ENCODE measurements around the gene ILF2.
"Not testable (repeated sequence)": the region's sequence is repeated elsewhere in the genome, so short reads cannot be mapped to it uniquely, and the experiment has no call there.

Gene ILF2

GRCh38 chr1:153678519-153679336, 7.9 kb upstream of the ILF2 start, which contains the start of gene NPR1:
Gene NPR1, plus strand, starts transcription at chr1:153678688. Its CDS starts 421 bp downstream, at chr1:153679109.
- no peak within 1 kb of the TSS for H3K27ac ChIP-seq
- TF ChIP-seq ZFX (IDR thresholded peaks at IDR 0.05; ENCODE audit: borderline replicate concordance) = no peak
- TF ChIP-seq CTCF (IDR thresholded peaks at IDR 0.05) = 0 out of 2 replicates have a peak, but pooled peaks have one; percentile 0

- H3K27ac ChIP-seq = no peak overlapping the region
- TF ChIP-seq ZFX (IDR thresholded peaks at IDR 0.05; ENCODE audit: borderline replicate concordance) = no peak
- TF ChIP-seq CTCF (IDR thresholded peaks at IDR 0.05) = peak; percentile 99
Measured at GRCh38 chr1:153677718-153678518, 7.1 kb upstream of the ILF2 start.

GRCh38 chr1:153673511-153673910, 2.7 kb upstream of the ILF2 start:
- TF ChIP-seq CTCF (IDR thresholded peaks at IDR 0.05) (no peak), ZFX (IDR thresholded peaks at IDR 0.05; ENCODE audit: borderline replicate concordance) (no peak)
- no peak overlapping the region for H3K27ac ChIP-seq

GRCh38 chr1:153671628-153672353, 998 bp upstream of the ILF2 start:
- TF ChIP-seq CTCF (IDR thresholded peaks at IDR 0.05) = peak; percentile 7; the same call in 1 of the 2 replicates
- H3K27ac ChIP-seq = peak overlapping the region; percentile 92

GRCh38 chr1:153670257-153670858, 435 bp downstream of the ILF2 start:
- peak overlapping the region; percentile 92 for H3K27ac ChIP-seq
- TF ChIP-seq ZFX (IDR thresholded peaks at IDR 0.05; ENCODE audit: borderline replicate concordance) (no peak), CTCF (IDR thresholded peaks at IDR 0.05) (no peak)

GRCh38 chr1:153669606-153670005, 1.2 kb downstream of the ILF2 start:
- peak overlapping the region; percentile 92; the same call in 1 of the 2 replicates for H3K27ac ChIP-seq

GRCh38 chr1:153668672-153669071, 2.1 kb downstream of the ILF2 start:
- H3K27ac ChIP-seq = not testable (repeated sequence)

More at GRCh38 chr1:153669606-153670005, 1.2 kb downstream of the ILF2 start:
- no peak for TF ChIP-seq CTCF (IDR thresholded peaks at IDR 0.05)
- TF ChIP-seq ZFX (IDR thresholded peaks at IDR 0.05; ENCODE audit: borderline replicate concordance) = no peak
